ENCODE data around the gene DNAH12. TPM values are rescaled to one million over a fixed set of nuclear protein-coding genes. Genes with fewer than 3 reads are reported as not detected.

Gene DNAH12
- total and polyA plus RNA-seq, 2 donors (not counting 3 experiments of a cell fraction or from before 2014, with no cell fraction given), result 0.06 to 0.20 TPM

DNA sequence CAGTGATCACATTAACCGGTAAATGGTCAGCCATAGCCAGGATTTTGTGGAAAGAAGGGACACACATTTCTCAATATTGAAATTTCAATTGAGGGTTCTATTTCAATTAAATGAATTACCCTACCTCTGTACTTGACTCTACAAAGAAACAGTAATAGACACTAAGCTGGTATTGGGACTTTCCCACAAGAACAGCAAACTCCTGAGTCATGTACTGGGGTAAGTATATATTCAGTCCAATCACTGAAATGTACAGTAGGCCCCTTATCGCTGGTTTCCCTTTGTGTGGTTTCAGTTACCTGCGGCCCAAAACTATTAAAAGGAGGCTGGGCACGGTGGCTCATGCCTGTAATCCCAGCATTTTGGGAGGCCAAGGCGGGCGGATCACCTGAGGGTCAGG is 269.3 kb downstream of the DNAH12 start:
- ChIA-PET POLR2A (no interaction called here), CTCF (no interaction called here)
- Histone ChIP-seq H3K27ac (ENCODE audit: insufficient read depth, low read depth, low read length) (no peak overlapping the region), H3K9me1 (replicated peaks; ENCODE audit: control insufficient read depth, extremely low read depth, insufficient read depth, low read length) (no peaks in the 10 kb centered on the region), H3K9me3 (replicated peaks; ENCODE audit: control insufficient read depth, insufficient read depth, low read length) (no peaks in the 10 kb centered on the region), H3K27me3 (ENCODE audit: control insufficient read depth in 2 of 2, insufficient read depth in 2 of 2, low read length in 2 of 2) (no peaks in the 10 kb centered on the region), H2AFZ (ENCODE audit: low read depth, low read length) (no peak overlapping the region), H3K4me3 (replicated peaks in 1 of 3; ENCODE audit: insufficient read depth in 1 of 3, low read depth in 1 of 3, low read length in 3 of 3) (no peak overlapping the region), H3K4me2 (ENCODE audit: insufficient read depth, low read length) (no peak overlapping the region), H3K79me2 (ENCODE audit: control insufficient read depth, insufficient read depth, low read length) (no peaks in the 10 kb centered on the region), H4K20me1 (replicated peaks; ENCODE audit: control insufficient read depth, extremely low read depth, insufficient read depth, low read length) (no peaks in the 10 kb centered on the region), H3K4me1 (ENCODE audit: control insufficient read depth, extremely low read depth, insufficient read depth, low read length) (no peaks in the 10 kb centered on the region), H3K36me3 (ENCODE audit: control insufficient read depth in 2 of 2, extremely low read depth in 1 of 2, insufficient read depth in 2 of 2, low read length in 2 of 2) (peaks cover 0 to 4% of the 10 kb centered on the region in 2 experiments), H3K9ac (replicated peaks; ENCODE audit: extremely low read depth, insufficient read depth, low read length) (no peak overlapping the region)
- DNase-seq (ENCODE audit: low read depth, low spot score) (no peak), FAIRE-seq (no peak)
- TF ChIP-seq GATA2 (IDR thresholded peaks at IDR 0.05; ENCODE audit: insufficient read depth, insufficient read length, low read depth, low read length) (no peak), FOS (IDR thresholded peaks at IDR 0.05; ENCODE audit: borderline replicate concordance, insufficient read depth, low read length) (no peak), CTCF (IDR thresholded peaks at IDR 0.05; ENCODE audit: extremely low read depth in 1 of 2, insufficient read depth in 1 of 2, low read depth in 1 of 2, low read length in 2 of 2) (no peak), JUN (IDR thresholded peaks at IDR 0.05; ENCODE audit: borderline replicate concordance, insufficient read depth, insufficient read length, low read depth) (no peak), EZH2 (IDR thresholded peaks at IDR 0.05; ENCODE audit: borderline replicate concordance, low read depth, low read length, severe bottlenecking) (no peak), POLR2A (IDR thresholded peaks at IDR 0.05; ENCODE audit: low read depth, low read length) (no peak), MYC (IDR thresholded peaks at IDR 0.05; ENCODE audit: low read depth, low read length) (no peak), POLR2AphosphoS5 (IDR thresholded peaks at IDR 0.05; ENCODE audit: insufficient read depth, low read depth, low read length) (no peak)
- TF ChIP-seq, protein P1, sequence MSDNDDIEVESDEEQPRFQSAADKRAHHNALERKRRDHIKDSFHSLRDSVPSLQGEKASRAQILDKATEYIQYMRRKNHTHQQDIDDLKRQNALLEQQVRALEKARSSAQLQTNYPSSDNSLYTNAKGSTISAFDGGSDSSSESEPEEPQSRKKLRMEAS (IDR thresholded peaks at IDR 0.05; ENCODE audit: insufficient read depth, insufficient read length), result no peak
- intact Hi-C loops (cut with micrococcal nuclease), result no loop called here
- no TSS peak for BruUV-seq (replicated peaks)
- dilution Hi-C loops (cut with MboI; ENCODE audit: extremely low pct_ligation_motif_present, low sequenced_read_pairs), result no loop called here
